ENCODE data around the gene NCMAP. TPM values are rescaled to one million over a fixed set of nuclear protein-coding genes. Genes with fewer than 3 reads are reported as not detected.

NCMAP gene
- polyA plus RNA-seq, 2 of the 4 experiments (the other 2 are of a cell fraction): 0.13 to 1.7 TPM

DNA sequence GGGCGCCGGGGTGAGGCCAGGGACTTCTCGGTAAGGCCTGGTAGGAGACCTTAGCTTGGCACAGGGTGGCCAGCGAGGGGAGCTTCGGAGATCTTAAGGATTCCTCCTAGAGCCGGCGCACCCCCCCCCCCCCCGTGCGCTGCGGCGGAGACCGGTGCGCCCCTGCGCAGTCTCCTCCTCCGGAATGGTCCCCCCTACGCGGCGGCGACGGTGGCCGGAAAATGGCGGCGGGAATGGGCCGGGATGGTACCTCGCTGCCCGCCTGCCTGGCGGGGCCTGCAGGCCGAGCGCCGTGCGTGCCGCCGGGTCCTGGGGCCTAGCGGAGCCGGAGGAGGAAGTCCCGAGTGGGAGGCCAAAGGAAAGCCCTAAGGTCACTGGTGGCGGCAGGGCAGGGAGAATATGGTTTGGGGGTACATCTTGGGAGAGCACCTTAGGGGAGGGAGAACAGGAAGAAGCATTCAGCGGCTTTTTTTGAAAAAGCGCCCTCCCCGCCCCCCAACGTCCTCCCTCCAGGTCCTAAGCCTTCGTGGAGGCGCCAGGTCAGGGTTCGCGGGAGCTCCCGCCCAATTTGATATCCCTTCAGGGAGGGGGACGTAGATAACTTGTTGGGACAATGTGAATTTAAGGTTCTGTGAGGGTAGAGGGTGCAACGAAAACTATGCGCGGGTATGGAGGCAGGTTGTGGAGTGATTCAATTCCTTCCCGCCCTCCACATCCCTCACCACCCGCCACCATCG lies 87.6 kb downstream of the NCMAP start:
- DNase-seq (ENCODE audit: low read depth in 1 of 2, low spot score in 1 of 2): peak in 1 of 2 experiments; percentile 28
- ChIA-PET POLR2A (no interaction called here), CTCF (interaction anchor here (1.1 to 1.4 kb wide), 3 partner anchors 11 to 187 kb away, joined by 4 read pairs; no protein-coding TSS in a partner anchor)
- ATAC-seq: peak; percentile 54 to 73
- FAIRE-seq: no peak
- Histone ChIP-seq H3K4me1 (peaks cover 17% of the 10 kb centered on the region; the same call in 2 of the 3 replicates), H3K4me2 (peak overlapping the region; percentile 94), H3K9me3 (no peaks in the 10 kb centered on the region), H3K27ac (peak overlapping the region; percentile 98 to 99), H3K4me3 (peak overlapping the region; percentile 99)
- under 1% methylated on average over 19 of the region's 53 CpGs for WGBS (ENCODE audit: missing lambda C conversion rate)
- TF ChIP-seq EHMT2 (IDR thresholded peaks at IDR 0.05; ENCODE audit: low read depth): no peak
- TF ChIP-seq HOXB5 (CRISPR knock-in tag; IDR thresholded peaks at IDR 0.05): no peak
- TF ChIP-seq PHF8 (IDR thresholded peaks at IDR 0.05; ENCODE audit: borderline replicate concordance, low read depth): peak; percentile 83
- TF ChIP-seq CHD2 (IDR thresholded peaks at IDR 0.05; ENCODE audit: low read length, partially characterized antibody): no peak
- no peak for TF ChIP-seq FOSB (CRISPR knock-in tag; IDR thresholded peaks at IDR 0.05)
- no peak for TF ChIP-seq NPAS2 (CRISPR knock-in tag; IDR thresholded peaks at IDR 0.05; ENCODE audit: borderline replicate concordance)
- TF ChIP-seq, protein P1, sequence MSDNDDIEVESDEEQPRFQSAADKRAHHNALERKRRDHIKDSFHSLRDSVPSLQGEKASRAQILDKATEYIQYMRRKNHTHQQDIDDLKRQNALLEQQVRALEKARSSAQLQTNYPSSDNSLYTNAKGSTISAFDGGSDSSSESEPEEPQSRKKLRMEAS (IDR thresholded peaks at IDR 0.05): no peak
- no peak for TF ChIP-seq ZNF302 (CRISPR knock-in tag; IDR thresholded peaks at IDR 0.05)
- peak; percentile 54 to 62; a peak in 2 of 5 replicates for TF ChIP-seq JUN (IDR thresholded peaks at IDR 0.05)
- 0 out of 2 replicates have a peak, but pooled peaks have one; percentile 15 for TF ChIP-seq KDM5A (IDR thresholded peaks at IDR 0.05)
- no peak for TF ChIP-seq MAFK (IDR thresholded peaks at IDR 0.05; ENCODE audit: partially characterized antibody)
- no peak for TF ChIP-seq HOXB13 (CRISPR knock-in tag; IDR thresholded peaks at IDR 0.05; ENCODE audit: low read depth)
- TF ChIP-seq TFCP2L1 (CRISPR knock-in tag; IDR thresholded peaks at IDR 0.05): no peak
- TF ChIP-seq, protein P2, sequence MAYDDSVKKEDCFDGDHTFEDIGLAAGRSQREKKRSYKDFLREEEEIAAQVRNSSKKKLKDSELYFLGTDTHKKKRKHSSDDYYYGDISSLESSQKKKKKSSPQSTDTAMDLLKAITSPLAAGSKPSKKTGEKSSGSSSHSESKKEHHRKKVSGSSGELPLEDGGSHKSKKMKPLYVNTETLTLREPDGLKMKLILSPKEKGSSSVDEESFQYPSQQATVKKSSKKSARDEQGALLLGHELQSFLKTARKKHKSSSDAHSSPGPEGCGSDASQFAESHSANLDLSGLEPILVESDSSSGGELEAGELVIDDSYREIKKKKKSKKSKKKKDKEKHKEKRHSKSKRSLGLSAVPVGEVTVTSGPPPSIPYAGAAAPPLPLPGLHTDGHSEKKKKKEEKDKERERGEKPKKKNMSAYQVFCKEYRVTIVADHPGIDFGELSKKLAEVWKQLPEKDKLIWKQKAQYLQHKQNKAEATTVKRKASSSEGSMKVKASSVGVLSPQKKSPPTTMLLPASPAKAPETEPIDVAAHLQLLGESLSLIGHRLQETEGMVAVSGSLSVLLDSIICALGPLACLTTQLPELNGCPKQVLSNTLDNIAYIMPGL (CRISPR knock-in tag; IDR thresholded peaks at IDR 0.05; ENCODE audit: borderline replicate concordance): peak; percentile 53; the same call in 1 of the 2 replicates
- TF ChIP-seq FOSL2 (IDR thresholded peaks at IDR 0.05): no peak
- TF ChIP-seq FOSL2 (CRISPR knock-in tag; IDR thresholded peaks at IDR 0.05): no peak
- TF ChIP-seq RARB (CRISPR knock-in tag; IDR thresholded peaks at IDR 0.05): no peak

DNA sequence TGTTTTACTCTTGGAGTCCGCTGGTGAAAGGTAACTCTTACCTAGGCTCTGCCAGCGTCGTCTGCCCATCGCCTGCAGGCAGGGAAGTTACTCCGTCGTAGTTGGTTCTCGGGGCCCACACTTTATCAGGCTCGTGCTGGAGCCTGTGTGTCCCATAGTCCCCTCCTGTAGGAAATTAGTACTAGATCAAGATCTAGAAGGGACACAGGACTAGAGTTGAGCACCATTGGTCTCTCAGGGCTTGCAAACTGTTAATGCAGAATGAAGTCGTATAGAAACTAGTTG lies 88.2 kb downstream of the NCMAP start:
- 3% methylated on average over 9 of the region's 9 CpGs for WGBS (ENCODE audit: missing lambda C conversion rate)
- CTCF ChIA-PET: interaction anchor here (1.2 to 1.4 kb wide), 2 partner anchors 10 to 187 kb away, joined by 4 read pairs; no protein-coding TSS in a partner anchor
- no peak for FAIRE-seq

More for the DNA sequence above, 88.2 kb downstream of the NCMAP start:
- DNase-seq (ENCODE audit: low read depth in 1 of 2, low spot score in 1 of 2) (peak in 1 of 2 experiments; percentile 12), ATAC-seq (no peak)
- Histone ChIP-seq H3K4me2 (peak overlapping the region; percentile 94), H3K4me1 (peaks cover 17% of the 10 kb centered on the region; the same call in 2 of the 3 replicates), H3K9me3 (no peaks in the 10 kb centered on the region), H3K27ac (peak overlapping the region; percentile 98 to 99), H3K4me3 (peak overlapping the region; percentile 99)
- POLR2A ChIA-PET: no interaction called here
- TF ChIP-seq RAD21 (conservative IDR thresholded peaks at IDR 0.05 in 1 of 2, IDR thresholded peaks at IDR 0.05 in 1 of 2): no peak
- TF ChIP-seq MAZ (IDR thresholded peaks at IDR 0.05; ENCODE audit: borderline replicate concordance, low read depth, low read length): no peak
- no peak for TF ChIP-seq JUNB (IDR thresholded peaks at IDR 0.05)
- TF ChIP-seq CHD4 (IDR thresholded peaks at IDR 0.05; ENCODE audit: borderline replicate concordance): no peak
- TF ChIP-seq ZSCAN20 (CRISPR knock-in tag; IDR thresholded peaks at IDR 0.05): no peak
- TF ChIP-seq CTCF (IDR thresholded peaks at IDR 0.05): no peak
- TF ChIP-seq, protein P3, sequence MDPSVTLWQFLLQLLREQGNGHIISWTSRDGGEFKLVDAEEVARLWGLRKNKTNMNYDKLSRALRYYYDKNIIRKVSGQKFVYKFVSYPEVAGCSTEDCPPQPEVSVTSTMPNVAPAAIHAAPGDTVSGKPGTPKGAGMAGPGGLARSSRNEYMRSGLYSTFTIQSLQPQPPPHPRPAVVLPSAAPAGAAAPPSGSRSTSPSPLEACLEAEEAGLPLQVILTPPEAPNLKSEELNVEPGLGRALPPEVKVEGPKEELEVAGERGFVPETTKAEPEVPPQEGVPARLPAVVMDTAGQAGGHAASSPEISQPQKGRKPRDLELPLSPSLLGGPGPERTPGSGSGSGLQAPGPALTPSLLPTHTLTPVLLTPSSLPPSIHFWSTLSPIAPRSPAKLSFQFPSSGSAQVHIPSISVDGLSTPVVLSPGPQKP (IDR thresholded peaks at IDR 0.05; ENCODE audit: low read depth, low read length): no peak
- TF ChIP-seq ZFP36 (IDR thresholded peaks at IDR 0.05; ENCODE audit: borderline replicate concordance, partially characterized antibody): no peak
- no peak for TF ChIP-seq CEBPB (IDR thresholded peaks at IDR 0.05)
- TF ChIP-seq, protein P2 (CRISPR knock-in tag; IDR thresholded peaks at IDR 0.05; ENCODE audit: borderline replicate concordance): no peak
- TF ChIP-seq FOXS1 (CRISPR knock-in tag; IDR thresholded peaks at IDR 0.05): no peak
- TF ChIP-seq POLR2A (IDR thresholded peaks at IDR 0.05; ENCODE audit: low read length): no peak
- no peak for TF ChIP-seq PHF8 (IDR thresholded peaks at IDR 0.05; ENCODE audit: borderline replicate concordance, low read depth)
- TF ChIP-seq, protein P1 (IDR thresholded peaks at IDR 0.05): no peak
- TF ChIP-seq HOXB13 (CRISPR knock-in tag; IDR thresholded peaks at IDR 0.05; ENCODE audit: low read depth): no peak

Measured in A549 (cell line).